Liver (tissue), 9 donors: ENCODE results near the gene UBR3. TPM values are rescaled to one million over a fixed set of nuclear protein-coding genes. Genes with fewer than 3 reads are reported as not detected.
A peak's percentile ranks its signal among the peaks of the same experiment; 100 is the strongest.

Experiments
- DNase-seq: peaks from one replicate; pipeline ENCODE4 v3.0.0-alpha.2; 2017; ENCODE audit warnings: low spot score
- H3K27ac ChIP-seq, 2 donors: one replicate each; pipeline ENCODE4 v1.7.0; 2013; ENCODE audit warnings: inconsistent platforms in 2 of 2, low read length in 2 of 2, control low read depth in 1 of 2, low read depth in 1 of 2, mild to moderate bottlenecking in 1 of 2
- H3K27me3 ChIP-seq, 4 donors: one replicate each; pipeline versions ENCODE4 v1.6.1 to v1.7.0; 2013; ENCODE audit warnings: low read length in 3 of 4, inconsistent platforms in 1 of 4, mild to moderate bottlenecking in 1 of 4, moderate library complexity in 1 of 4; ENCODE audit not compliant: control insufficient read depth in 4 of 4, insufficient read depth in 4 of 4
- H3K36me3 ChIP-seq, 4 donors: one replicate each; pipeline versions ENCODE4 v1.6.1 to v1.7.0; 2013; ENCODE audit warnings: low read length in 3 of 4, mild to moderate bottlenecking in 3 of 4, low read depth in 1 of 4, moderate library complexity in 1 of 4; ENCODE audit not compliant: control insufficient read depth in 4 of 4, insufficient read depth in 3 of 4
- H3K4me1 ChIP-seq, 4 donors: one replicate each; pipeline versions ENCODE4 v1.6.1 to v1.7.0; 2013; ENCODE audit warnings: low read length in 3 of 4, mild to moderate bottlenecking in 3 of 4, moderate library complexity in 1 of 4; ENCODE audit not compliant: control insufficient read depth in 4 of 4, insufficient read depth in 4 of 4
- H3K4me3 ChIP-seq, 3 donors: one replicate each; pipeline versions ENCODE4 v1.6.1 to v1.7.0; 2013; ENCODE audit warnings: low read length in 3 of 3, control low read depth in 1 of 3, low read depth in 1 of 3, mild to moderate bottlenecking in 1 of 3
- H3K9ac ChIP-seq, 2 donors: one replicate each; pipeline ENCODE4 v1.7.0; 2013; ENCODE audit warnings: low read length in 2 of 2, mild to moderate bottlenecking in 2 of 2, moderate library complexity in 2 of 2, control low read depth in 1 of 2, low read depth in 1 of 2
- H3K9me3 ChIP-seq, 4 donors: one replicate each; pipeline versions ENCODE4 v1.6.1 to v1.7.0; 2013; ENCODE audit warnings: low read length in 3 of 4; ENCODE audit not compliant: control insufficient read depth in 4 of 4
- EGR1 ChIP-seq, 2 donors: IDR thresholded peaks; 2 replicates each; pipeline ENCODE4 v1.6.1; 2016 to 2018; ENCODE audit warnings: antibody characterized with exemption in 2 of 2, low read depth in 2 of 2
- FOXA1 ChIP-seq: IDR thresholded peaks from 2 replicates; pipeline ENCODE4 v1.6.1; 2016; ENCODE audit warnings: antibody characterized with exemption
- FOXA2 ChIP-seq: IDR thresholded peaks from 2 replicates; pipeline ENCODE4 v1.6.1; 2016; ENCODE audit warnings: antibody characterized with exemption
- GABPA ChIP-seq, 2 donors: IDR thresholded peaks in 1 of 2; conservative IDR thresholded peaks in 1 of 2; 2 replicates each; pipeline ENCODE4 v1.6.1; 2016; ENCODE audit warnings: antibody characterized with exemption in 2 of 2, mild to moderate bottlenecking in 1 of 2, moderate library complexity in 1 of 2
- HNF4A ChIP-seq, 2 donors: conservative IDR thresholded peaks; 2 replicates each; pipeline ENCODE4 v1.6.1; 2016; ENCODE audit warnings: antibody characterized with exemption in 2 of 2, mild to moderate bottlenecking in 2 of 2
- HNF4G ChIP-seq: IDR thresholded peaks from 2 replicates; pipeline ENCODE4 v1.6.1; 2016; ENCODE audit warnings: antibody characterized with exemption
- JUND ChIP-seq, 2 donors: IDR thresholded peaks; 2 replicates each; pipeline ENCODE4 v1.6.1; 2016; ENCODE audit warnings: antibody characterized with exemption in 2 of 2
- NR2F2 ChIP-seq: IDR thresholded peaks from 2 replicates; pipeline ENCODE4 v1.6.1; 2016; ENCODE audit warnings: antibody characterized with exemption
- RAD21 ChIP-seq, 2 donors: IDR thresholded peaks; 2 replicates each; pipeline ENCODE4 v1.6.1; 2016; ENCODE audit warnings: antibody characterized with exemption in 2 of 2, mild to moderate bottlenecking in 2 of 2
- RXRA ChIP-seq, 2 donors: IDR thresholded peaks; 2 replicates each; pipeline ENCODE4 v1.6.1; 2017 to 2018; ENCODE audit warnings: antibody characterized with exemption in 2 of 2, mild to moderate bottlenecking in 1 of 2
- SP1 ChIP-seq: IDR thresholded peaks from 2 replicates; pipeline ENCODE4 v1.6.1; 2018; ENCODE audit warnings: antibody characterized with exemption, mild to moderate bottlenecking
- TAF1 ChIP-seq: conservative IDR thresholded peaks from 2 replicates; pipeline ENCODE4 v1.6.1; 2016; ENCODE audit warnings: antibody characterized with exemption, mild to moderate bottlenecking
- YY1 ChIP-seq: IDR thresholded peaks from 2 replicates; pipeline ENCODE4 v1.6.1; 2016; ENCODE audit warnings: antibody characterized with exemption, mild to moderate bottlenecking
- WGBS: extraction: QIAGEN DNeasy Blood & Tissue Kit; methylation state at CpG from one replicate; pipeline ENCODE4 v1.1.7; 2013; 5-methylcytosine and 5-hydroxymethylcytosine counted together
- polyA plus RNA-seq, 2 donors: library from polyadenylated mRNA; stranded (reverse) in 1 of 2; unstranded in 1 of 2; fragments of 200-250 nt in 1 of 2; fragments of >200 nt in 1 of 2; fragmentation: Nextera tagmentation in 1 of 2; extraction: Ambion mirVana in 1 of 2; gene quantifications; one replicate each; pipeline versions ENCODE4 v1.2.1 to v1.2.3, GENCODE V29; 2013 to 2015
- total RNA-seq, 2 donors: library from RNA; depleted of rRNA; stranded (reverse); fragments of >200 nt; gene quantifications; one replicate each; pipeline ENCODE4 v1.2.3, GENCODE V29; 2014
- TF ChIP-seq, protein P1 (sequence below): IDR thresholded peaks from 2 replicates; pipeline ENCODE4 v1.6.1; 2016; ENCODE audit warnings: antibody characterized with exemption
- TF ChIP-seq, protein P2 (sequence below): fragments of 150-350 bp; IDR thresholded peaks from 2 replicates; pipeline ENCODE4 v1.5.1; 2017; ENCODE audit warnings: improper control_type of control experiment, low read depth, low read length; ENCODE audit not compliant: missing input control
- TF ChIP-seq, protein P3 (sequence below): IDR thresholded peaks from 2 replicates; pipeline ENCODE4 v1.6.1; 2016; ENCODE audit warnings: antibody characterized with exemption, mild to moderate bottlenecking
- TF ChIP-seq, protein P4 (sequence below): IDR thresholded peaks from 2 replicates; pipeline ENCODE4 v1.6.1; 2016; ENCODE audit warnings: antibody characterized with exemption
- TF ChIP-seq, protein P5 (sequence below): IDR thresholded peaks from 2 replicates; pipeline ENCODE4 v1.6.1; 2016; ENCODE audit warnings: antibody characterized with exemption
- donor health status: healthy.
- donor health status: healthy.
- donor health status: healthy.
- donor health status: healthy.
- donor health status: healthy.

Gene UBR3, protein sequence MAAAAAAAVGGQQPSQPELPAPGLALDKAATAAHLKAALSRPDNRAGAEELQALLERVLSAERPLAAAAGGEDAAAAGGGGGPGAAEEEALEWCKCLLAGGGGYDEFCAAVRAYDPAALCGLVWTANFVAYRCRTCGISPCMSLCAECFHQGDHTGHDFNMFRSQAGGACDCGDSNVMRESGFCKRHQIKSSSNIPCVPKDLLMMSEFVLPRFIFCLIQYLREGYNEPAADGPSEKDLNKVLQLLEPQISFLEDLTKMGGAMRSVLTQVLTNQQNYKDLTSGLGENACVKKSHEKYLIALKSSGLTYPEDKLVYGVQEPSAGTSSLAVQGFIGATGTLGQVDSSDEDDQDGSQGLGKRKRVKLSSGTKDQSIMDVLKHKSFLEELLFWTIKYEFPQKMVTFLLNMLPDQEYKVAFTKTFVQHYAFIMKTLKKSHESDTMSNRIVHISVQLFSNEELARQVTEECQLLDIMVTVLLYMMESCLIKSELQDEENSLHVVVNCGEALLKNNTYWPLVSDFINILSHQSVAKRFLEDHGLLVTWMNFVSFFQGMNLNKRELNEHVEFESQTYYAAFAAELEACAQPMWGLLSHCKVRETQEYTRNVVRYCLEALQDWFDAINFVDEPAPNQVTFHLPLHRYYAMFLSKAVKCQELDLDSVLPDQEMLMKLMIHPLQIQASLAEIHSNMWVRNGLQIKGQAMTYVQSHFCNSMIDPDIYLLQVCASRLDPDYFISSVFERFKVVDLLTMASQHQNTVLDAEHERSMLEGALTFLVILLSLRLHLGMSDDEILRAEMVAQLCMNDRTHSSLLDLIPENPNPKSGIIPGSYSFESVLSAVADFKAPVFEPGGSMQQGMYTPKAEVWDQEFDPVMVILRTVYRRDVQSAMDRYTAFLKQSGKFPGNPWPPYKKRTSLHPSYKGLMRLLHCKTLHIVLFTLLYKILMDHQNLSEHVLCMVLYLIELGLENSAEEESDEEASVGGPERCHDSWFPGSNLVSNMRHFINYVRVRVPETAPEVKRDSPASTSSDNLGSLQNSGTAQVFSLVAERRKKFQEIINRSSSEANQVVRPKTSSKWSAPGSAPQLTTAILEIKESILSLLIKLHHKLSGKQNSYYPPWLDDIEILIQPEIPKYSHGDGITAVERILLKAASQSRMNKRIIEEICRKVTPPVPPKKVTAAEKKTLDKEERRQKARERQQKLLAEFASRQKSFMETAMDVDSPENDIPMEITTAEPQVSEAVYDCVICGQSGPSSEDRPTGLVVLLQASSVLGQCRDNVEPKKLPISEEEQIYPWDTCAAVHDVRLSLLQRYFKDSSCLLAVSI (N-terminal part only)
- total RNA-seq (10 to 100 TPM; 34.3 to 69.4 TPM), polyA plus RNA-seq (10 to 100 TPM in 1 of 2 donors, 1 to 10 TPM in 1; 8.5 to 22.5 TPM)

DNA sequence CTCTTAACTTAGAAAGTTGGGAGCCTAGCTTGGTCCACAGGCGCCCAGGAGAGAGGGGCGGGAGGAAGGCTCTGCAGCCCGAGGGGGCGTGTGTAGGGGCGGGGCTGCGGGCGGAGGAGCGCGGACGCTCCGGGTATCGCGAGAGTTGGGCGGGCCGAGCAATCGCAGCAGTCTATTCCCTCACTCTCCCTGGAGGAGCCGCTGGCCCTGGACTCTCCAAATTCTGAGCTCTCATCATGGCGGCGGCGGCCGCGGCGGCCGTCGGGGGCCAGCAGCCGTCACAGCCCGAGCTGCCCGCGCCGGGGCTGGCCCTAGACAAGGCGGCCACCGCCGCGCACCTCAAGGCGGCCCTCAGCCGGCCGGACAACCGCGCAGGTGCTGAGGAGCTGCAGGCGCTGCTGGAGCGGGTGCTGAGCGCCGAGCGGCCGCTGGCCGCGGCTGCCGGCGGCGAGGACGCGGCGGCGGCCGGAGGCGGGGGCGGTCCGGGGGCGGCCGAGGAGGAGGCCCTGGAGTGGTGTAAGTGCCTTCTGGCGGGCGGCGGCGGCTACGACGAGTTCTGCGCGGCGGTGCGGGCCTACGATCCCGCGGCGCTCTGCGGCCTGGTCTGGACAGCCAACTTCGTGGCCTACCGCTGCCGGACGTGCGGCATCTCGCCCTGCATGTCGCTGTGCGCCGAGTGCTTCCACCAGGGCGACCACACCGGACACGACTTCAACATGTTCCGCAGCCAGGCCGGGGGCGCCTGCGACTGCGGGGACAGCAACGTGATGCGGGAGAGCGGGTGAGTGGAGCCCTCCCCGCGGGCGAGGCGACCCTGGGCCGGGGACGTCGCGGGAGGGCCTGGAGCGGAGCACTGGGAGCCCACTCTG lies at the start of gene UBR3:
Gene UBR3, plus strand, starts transcription at position 183 of the 869 bp plus-strand sequence. Its CDS starts 54 bp downstream, at position 237.
- H3K27ac ChIP-seq, result peak within 1 kb of the TSS; percentile 83 to 87
- H3K4me1 ChIP-seq, result peaks cover 11 to 46% (median 25%) of the 10 kb centered on the region in 4 donors
- DNase-seq, result peak; percentile 93
- H3K9ac ChIP-seq, result peak within 1 kb of the TSS; percentile 52 to 65
- H3K4me3 ChIP-seq, result peak within 1 kb of the TSS; percentile 89 to 98 (median 93)
- TF ChIP-seq FOXA1 (no peak), GABPA (IDR thresholded peaks at IDR 0.05 in 1 of 2, conservative IDR thresholded peaks at IDR 0.05 in 1 of 2) (no peak), FOXA2 (no peak), HNF4G (no peak), NR2F2 (no peak), JUND (IDR thresholded peaks at IDR 0.05) (no peak), RXRA (IDR thresholded peaks at IDR 0.05) (no peak), EGR1 (IDR thresholded peaks at IDR 0.05; ENCODE audit: low read depth in 2 of 2) (no peak), RAD21 (IDR thresholded peaks at IDR 0.05) (peak in 1 of 2 donors; percentile 15), HNF4A (conservative IDR thresholded peaks at IDR 0.05) (no peak), TAF1 (peak; percentile 91), SP1 (peak; percentile 34), YY1 (peak; percentile 90)
- TF ChIP-seq, protein P1, sequence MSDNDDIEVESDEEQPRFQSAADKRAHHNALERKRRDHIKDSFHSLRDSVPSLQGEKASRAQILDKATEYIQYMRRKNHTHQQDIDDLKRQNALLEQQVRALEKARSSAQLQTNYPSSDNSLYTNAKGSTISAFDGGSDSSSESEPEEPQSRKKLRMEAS, result no peak
- TF ChIP-seq, protein P2, sequence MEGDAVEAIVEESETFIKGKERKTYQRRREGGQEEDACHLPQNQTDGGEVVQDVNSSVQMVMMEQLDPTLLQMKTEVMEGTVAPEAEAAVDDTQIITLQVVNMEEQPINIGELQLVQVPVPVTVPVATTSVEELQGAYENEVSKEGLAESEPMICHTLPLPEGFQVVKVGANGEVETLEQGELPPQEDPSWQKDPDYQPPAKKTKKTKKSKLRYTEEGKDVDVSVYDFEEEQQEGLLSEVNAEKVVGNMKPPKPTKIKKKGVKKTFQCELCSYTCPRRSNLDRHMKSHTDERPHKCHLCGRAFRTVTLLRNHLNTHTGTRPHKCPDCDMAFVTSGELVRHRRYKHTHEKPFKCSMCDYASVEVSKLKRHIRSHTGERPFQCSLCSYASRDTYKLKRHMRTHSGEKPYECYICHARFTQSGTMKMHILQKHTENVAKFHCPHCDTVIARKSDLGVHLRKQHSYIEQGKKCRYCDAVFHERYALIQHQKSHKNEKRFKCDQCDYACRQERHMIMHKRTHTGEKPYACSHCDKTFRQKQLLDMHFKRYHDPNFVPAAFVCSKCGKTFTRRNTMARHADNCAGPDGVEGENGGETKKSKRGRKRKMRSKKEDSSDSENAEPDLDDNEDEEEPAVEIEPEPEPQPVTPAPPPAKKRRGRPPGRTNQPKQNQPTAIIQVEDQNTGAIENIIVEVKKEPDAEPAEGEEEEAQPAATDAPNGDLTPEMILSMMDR, result peak; percentile 5
- TF ChIP-seq, protein P3, sequence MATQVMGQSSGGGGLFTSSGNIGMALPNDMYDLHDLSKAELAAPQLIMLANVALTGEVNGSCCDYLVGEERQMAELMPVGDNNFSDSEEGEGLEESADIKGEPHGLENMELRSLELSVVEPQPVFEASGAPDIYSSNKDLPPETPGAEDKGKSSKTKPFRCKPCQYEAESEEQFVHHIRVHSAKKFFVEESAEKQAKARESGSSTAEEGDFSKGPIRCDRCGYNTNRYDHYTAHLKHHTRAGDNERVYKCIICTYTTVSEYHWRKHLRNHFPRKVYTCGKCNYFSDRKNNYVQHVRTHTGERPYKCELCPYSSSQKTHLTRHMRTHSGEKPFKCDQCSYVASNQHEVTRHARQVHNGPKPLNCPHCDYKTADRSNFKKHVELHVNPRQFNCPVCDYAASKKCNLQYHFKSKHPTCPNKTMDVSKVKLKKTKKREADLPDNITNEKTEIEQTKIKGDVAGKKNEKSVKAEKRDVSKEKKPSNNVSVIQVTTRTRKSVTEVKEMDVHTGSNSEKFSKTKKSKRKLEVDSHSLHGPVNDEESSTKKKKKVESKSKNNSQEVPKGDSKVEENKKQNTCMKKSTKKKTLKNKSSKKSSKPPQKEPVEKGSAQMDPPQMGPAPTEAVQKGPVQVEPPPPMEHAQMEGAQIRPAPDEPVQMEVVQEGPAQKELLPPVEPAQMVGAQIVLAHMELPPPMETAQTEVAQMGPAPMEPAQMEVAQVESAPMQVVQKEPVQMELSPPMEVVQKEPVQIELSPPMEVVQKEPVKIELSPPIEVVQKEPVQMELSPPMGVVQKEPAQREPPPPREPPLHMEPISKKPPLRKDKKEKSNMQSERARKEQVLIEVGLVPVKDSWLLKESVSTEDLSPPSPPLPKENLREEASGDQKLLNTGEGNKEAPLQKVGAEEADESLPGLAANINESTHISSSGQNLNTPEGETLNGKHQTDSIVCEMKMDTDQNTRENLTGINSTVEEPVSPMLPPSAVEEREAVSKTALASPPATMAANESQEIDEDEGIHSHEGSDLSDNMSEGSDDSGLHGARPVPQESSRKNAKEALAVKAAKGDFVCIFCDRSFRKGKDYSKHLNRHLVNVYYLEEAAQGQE, result peak; percentile 45
- TF ChIP-seq, protein P4, sequence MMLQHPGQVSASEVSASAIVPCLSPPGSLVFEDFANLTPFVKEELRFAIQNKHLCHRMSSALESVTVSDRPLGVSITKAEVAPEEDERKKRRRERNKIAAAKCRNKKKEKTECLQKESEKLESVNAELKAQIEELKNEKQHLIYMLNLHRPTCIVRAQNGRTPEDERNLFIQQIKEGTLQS, result no peak
- TF ChIP-seq, protein P5, sequence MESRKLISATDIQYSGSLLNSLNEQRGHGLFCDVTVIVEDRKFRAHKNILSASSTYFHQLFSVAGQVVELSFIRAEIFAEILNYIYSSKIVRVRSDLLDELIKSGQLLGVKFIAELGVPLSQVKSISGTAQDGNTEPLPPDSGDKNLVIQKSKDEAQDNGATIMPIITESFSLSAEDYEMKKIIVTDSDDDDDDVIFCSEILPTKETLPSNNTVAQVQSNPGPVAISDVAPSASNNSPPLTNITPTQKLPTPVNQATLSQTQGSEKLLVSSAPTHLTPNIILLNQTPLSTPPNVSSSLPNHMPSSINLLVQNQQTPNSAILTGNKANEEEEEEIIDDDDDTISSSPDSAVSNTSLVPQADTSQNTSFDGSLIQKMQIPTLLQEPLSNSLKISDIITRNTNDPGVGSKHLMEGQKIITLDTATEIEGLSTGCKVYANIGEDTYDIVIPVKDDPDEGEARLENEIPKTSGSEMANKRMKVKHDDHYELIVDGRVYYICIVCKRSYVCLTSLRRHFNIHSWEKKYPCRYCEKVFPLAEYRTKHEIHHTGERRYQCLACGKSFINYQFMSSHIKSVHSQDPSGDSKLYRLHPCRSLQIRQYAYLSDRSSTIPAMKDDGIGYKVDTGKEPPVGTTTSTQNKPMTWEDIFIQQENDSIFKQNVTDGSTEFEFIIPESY, result peak; percentile 99
- no peaks in the 10 kb centered on the region for H3K36me3 ChIP-seq
- WGBS, result under 1% methylated on average over 104 of the region's 104 CpGs
- H3K9me3 ChIP-seq, result no peaks in the 10 kb centered on the region
- no peaks in the 10 kb centered on the region for H3K27me3 ChIP-seq
